Lower leg skin (tissue), 4 donors: Measurements from ENCODE around the gene EHBP1. TPM values are rescaled to one million over a fixed set of nuclear protein-coding genes. Genes with fewer than 3 reads are reported as not detected.

ENCODE experiments used
- DNase-seq, 2 donors: peaks; one replicate each; pipeline ENCODE4 v3.0.0-alpha.2; 2019; ENCODE audit warnings: low spot score in 2 of 2
- H3K4me3 ChIP-seq: fragments of 200-600 bp; sonication (generic); 2 replicates; pipeline ENCODE4 v1.5.1; 2017; ENCODE audit warnings: mild to moderate bottlenecking, low read depth; ENCODE audit not compliant: poor library complexity, severe bottlenecking
- POLR2A ChIP-seq, 2 donors: fragments of 450-650 bp; IDR thresholded peaks; one replicate each; pipeline ENCODE4 v1.6.1; 2016 to 2017; ENCODE audit warnings: antibody characterized with exemption in 2 of 2, mild to moderate bottlenecking in 1 of 2, moderate library complexity in 1 of 2
- WGBS, 2 donors: methylation state at CpG; one replicate each; pipeline ENCODE4 v1.1.5; 2018; 5-methylcytosine and 5-hydroxymethylcytosine counted together
- intact Hi-C: fragments of 100-400 bp; cut with DNase I; formaldehyde crosslinking; loops from one replicate; pipeline ENCODE4 v1.15.0; 2023; ENCODE audit warnings: low total_unique reads
- total RNA-seq, 4 donors: library from RNA; depleted of rRNA; stranded (reverse); fragments of >200 nt; gene quantifications; one replicate each; pipeline ENCODE4 v1.1.0, GENCODE V29; 2016
- TF ChIP-seq, protein P1 (sequence below), 3 donors: fragments of 450-650 bp; IDR thresholded peaks; one replicate each; pipeline ENCODE4 v1.5.1; 2016; ENCODE audit warnings: antibody characterized with exemption in 3 of 3, mild to moderate bottlenecking in 3 of 3, moderate library complexity in 2 of 3

EHBP1 gene
- total RNA-seq, 4 donors from 2014 or later = 33.8 to 67.8 (median 51.2) TPM

DNA sequence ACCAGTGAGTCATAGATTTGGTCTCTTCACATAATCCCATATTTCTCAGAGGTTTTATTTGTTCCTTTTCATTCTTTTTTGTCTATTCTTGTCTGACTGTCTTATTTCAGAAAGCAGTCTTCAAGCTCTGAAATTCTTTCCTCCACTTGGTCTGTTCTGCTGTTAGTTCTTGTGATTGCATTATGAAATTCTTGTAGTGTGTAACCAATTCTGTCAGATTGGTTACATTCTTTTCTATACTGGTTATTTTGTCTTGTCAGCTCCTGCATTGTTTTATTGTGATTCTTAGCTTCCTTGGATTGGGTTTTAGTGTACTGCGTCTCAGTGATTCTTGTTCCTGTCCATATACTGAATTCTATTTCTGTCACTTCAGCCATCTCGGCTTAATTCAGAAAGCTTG, 18.6 kb downstream of the EHBP1 start:
- 95 to 98% methylated on average over 2 of the region's 2 CpGs for WGBS, 2 donors
- TF ChIP-seq, protein P1, sequence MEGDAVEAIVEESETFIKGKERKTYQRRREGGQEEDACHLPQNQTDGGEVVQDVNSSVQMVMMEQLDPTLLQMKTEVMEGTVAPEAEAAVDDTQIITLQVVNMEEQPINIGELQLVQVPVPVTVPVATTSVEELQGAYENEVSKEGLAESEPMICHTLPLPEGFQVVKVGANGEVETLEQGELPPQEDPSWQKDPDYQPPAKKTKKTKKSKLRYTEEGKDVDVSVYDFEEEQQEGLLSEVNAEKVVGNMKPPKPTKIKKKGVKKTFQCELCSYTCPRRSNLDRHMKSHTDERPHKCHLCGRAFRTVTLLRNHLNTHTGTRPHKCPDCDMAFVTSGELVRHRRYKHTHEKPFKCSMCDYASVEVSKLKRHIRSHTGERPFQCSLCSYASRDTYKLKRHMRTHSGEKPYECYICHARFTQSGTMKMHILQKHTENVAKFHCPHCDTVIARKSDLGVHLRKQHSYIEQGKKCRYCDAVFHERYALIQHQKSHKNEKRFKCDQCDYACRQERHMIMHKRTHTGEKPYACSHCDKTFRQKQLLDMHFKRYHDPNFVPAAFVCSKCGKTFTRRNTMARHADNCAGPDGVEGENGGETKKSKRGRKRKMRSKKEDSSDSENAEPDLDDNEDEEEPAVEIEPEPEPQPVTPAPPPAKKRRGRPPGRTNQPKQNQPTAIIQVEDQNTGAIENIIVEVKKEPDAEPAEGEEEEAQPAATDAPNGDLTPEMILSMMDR (IDR thresholded peaks at IDR 0.05) = no peak
- TF ChIP-seq POLR2A (IDR thresholded peaks at IDR 0.05) = no peak
- no peak for DNase-seq
- intact Hi-C loops = no loop called here
- H3K4me3 ChIP-seq = no peak overlapping the region

DNA sequence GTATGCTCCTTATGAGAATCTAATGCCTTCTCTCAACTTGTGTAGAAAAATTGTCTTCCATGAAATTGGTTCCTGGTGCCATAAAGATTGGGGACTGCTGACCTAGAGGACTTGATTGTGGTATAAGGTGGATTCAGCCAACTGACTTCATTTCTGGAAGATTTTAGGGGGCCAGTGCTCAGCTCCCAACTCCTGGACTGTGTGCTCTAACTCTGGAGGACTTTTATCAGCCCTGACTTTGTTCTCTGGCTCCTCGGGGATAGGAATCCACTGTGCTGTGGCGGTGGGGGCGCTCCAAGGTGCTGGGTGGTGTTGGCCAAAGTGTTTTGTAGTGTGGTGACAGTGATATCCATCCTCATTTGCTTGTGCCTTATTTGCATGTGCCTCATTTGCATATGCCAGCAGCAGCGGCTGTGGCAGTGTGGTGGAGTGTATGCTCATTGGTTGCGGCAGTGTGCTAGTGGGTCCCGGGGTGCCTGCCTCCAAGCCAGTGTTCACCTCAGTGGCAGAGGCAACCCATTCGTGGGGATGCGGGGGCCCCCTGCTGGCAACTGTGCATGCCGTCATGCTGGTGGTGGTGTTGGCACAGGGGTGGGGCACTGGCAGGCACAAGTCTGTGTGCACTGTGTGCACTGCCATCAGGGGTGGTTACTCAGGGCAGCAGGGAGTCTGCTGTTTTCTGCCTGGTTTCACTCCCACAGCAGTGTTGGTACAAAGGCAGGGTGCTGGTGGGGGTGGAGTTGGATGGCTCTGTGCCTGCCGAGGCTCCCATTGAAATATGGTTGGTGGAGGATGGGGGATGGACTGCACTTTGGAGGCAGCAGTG, 19.6 kb downstream of the EHBP1 start:
- no peak overlapping the region for H3K4me3 ChIP-seq
- 91 to 95% methylated on average over 9 to 10 of the region's 10 CpGs for WGBS, 2 donors
- intact Hi-C loops = no loop called here
- TF ChIP-seq, protein P1 (IDR thresholded peaks at IDR 0.05) = no peak
- TF ChIP-seq POLR2A (IDR thresholded peaks at IDR 0.05) = no peak
- no peak for DNase-seq

DNA sequence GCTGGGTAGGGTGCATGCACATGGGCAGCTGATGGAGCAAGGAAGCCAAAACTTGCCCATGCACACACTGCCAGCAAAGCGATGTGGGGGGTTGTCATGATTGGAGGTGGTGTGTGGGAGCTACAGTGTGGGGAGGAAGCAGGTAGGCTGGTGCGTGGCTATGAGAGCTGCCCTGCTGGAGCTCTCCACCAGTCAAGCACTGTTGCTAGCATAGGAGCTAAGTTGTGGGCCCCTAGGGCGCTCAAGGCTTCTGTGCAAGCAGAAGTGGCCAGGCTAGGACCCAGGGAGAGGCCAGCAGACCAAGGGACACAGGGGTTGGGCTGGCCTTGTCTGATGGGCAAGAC, 20.2 kb downstream of the EHBP1 start:
- intact Hi-C loops = no loop called here
- no peak for DNase-seq
- 97 to 100% methylated on average over 3 of the region's 3 CpGs for WGBS, 2 donors
- no peak overlapping the region for H3K4me3 ChIP-seq
- TF ChIP-seq POLR2A (IDR thresholded peaks at IDR 0.05) = no peak
- TF ChIP-seq, protein P1 (IDR thresholded peaks at IDR 0.05) = no peak

DNA sequence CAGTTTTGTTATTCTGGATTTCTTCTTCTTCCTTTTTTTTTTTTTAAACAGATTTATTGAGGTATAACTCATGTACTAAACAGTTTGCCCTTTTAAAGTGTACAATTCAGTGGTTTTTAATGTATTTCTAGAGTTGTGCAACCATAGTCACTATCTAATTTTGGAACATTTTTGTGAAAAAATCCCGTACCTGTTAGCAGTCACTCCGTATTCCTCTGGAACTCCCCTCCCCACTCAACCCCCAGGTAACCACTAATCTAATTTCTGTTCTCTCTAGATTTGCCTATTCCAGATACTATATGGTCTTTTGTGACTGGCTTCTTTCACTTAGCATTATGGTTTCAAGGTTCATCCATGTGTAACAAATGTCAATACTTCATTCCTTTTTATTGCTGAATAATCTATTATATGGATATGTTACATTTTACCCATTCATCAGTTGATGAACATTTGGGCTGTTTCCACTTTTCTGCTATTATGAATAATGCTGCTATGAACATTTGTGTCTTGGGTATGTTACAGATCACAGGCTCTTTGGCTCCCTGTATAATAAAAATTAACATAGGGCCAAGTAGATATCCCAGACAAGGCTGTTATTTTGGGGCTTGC, 21.9 kb downstream of the EHBP1 start:
- intact Hi-C loops = no loop called here
- 91 to 95% methylated on average over 2 of the region's 2 CpGs for WGBS, 2 donors
- TF ChIP-seq, protein P1 (IDR thresholded peaks at IDR 0.05) = no peak
- no peak for TF ChIP-seq POLR2A (IDR thresholded peaks at IDR 0.05)
- no peak for DNase-seq
- no peak overlapping the region for H3K4me3 ChIP-seq

DNA sequence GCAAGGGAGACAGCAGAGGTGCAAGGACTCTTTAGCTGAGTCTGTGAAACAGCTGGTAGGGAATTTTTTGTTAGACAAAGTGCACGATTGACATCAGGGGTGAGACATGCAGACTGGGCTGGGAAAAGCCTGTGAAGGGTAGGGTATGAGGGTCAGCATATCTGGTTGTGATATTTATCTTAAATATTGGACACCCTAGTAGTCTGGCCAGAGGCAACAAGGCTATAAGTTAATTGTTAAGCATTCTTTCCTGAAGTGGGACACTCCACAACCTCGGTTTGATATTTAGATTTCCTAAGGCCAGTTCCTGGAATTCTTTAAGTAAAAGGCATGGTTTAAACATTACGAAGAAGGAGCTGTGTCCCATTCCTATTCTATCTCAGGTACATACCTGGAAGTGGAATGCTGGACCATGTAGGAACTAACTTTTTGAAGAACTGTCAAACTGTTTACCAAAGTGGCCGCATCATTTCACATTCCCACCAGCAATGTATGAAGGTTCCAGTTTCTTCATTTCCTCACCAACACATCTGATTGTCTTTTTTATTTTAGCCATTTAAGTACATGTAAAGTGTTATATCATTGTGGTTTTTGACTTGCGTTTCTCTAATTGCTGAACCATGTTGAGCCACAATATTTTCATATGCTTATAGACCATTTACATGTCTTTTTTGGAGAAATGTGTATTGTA, 22.5 kb downstream of the EHBP1 start:
- 82 to 83% methylated on average over 5 of the region's 5 CpGs for WGBS, 2 donors
- intact Hi-C loops = no loop called here
- TF ChIP-seq, protein P1 (IDR thresholded peaks at IDR 0.05) = no peak
- TF ChIP-seq POLR2A (IDR thresholded peaks at IDR 0.05) = no peak
- no peak for DNase-seq
- H3K4me3 ChIP-seq = no peak overlapping the region
